Measurements from ENCODE around the gene CNIH3.
"Not testable (repeated sequence)": the region's sequence is repeated elsewhere in the genome, so short reads cannot be mapped to it uniquely, and the experiment has no call there.

The CNIH3 gene

GRCh38 chr1:224691148-224691925 lies 75.2 kb downstream of the CNIH3 start:
- DNase-seq: no peak

- DNase-seq: no peak
Observed at GRCh38 chr1:224694969-224695368, 78.9 kb downstream of the CNIH3 start.

- no peak for DNase-seq
Observed at GRCh38 chr1:224696021-224696420, 79.9 kb downstream of the CNIH3 start.

DNA sequence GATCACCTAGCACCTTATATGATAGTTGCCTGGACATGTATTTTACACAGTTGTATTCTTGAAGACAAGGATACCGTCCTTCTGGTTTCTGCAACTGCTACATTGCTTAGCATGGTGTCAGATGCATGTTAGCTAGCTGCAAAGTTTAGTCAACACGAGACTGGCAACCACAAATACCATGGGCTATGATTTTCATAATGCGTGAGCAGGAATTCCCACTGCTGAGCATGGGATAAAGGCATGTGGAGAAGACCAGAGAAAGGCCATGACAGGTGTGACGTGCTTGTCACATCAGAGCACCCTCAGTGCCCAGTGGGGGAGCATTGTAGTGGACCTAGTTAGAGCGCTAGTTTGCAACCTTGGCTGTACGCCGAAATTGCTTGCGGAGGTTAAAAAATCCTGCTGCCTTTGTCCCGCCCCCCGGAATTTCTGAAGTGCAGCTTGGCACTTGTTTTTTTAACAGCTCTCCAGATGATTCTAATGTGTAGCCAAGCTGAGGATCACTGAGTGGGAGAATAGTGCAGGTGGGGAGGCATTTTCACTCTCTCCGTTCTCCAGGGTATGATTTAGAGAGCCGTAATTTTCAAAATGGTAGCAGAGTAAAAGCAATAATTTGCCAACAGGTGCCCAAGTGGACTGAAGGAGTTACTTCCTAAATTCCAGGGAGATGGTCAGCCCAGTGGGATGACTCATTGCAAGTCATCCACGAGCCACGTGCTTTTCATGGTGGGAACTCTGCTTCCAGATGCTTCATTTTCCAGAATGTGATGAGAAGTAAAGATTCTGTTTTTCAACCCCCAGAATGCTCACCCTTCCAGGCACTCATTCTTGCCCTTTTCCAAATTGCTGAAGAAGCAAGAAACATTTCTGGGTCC lies 81.0 kb downstream of the CNIH3 start:
- no peak for DNase-seq

GRCh38 chr1:224698015-224698451 lies 81.9 kb downstream of the CNIH3 start:
- no peak for DNase-seq

GRCh38 chr1:224700918-224701531 lies 84.9 kb downstream of the CNIH3 start:
- no peak for DNase-seq

GRCh38 chr1:224703702-224704101 lies 87.6 kb downstream of the CNIH3 start:
- no peak for DNase-seq

GRCh38 chr1:224704107-224704735 lies 88.1 kb downstream of the CNIH3 start:
- no peak for DNase-seq

- no peak for DNase-seq
Observed at GRCh38 chr1:224705578-224705977, 89.5 kb downstream of the CNIH3 start.

GRCh38 chr1:224707843-224708725 lies 92.0 kb downstream of the CNIH3 start:
- no peak for DNase-seq

- no peak for DNase-seq
Observed at GRCh38 chr1:224710196-224710595, 94.1 kb downstream of the CNIH3 start.

DNA sequence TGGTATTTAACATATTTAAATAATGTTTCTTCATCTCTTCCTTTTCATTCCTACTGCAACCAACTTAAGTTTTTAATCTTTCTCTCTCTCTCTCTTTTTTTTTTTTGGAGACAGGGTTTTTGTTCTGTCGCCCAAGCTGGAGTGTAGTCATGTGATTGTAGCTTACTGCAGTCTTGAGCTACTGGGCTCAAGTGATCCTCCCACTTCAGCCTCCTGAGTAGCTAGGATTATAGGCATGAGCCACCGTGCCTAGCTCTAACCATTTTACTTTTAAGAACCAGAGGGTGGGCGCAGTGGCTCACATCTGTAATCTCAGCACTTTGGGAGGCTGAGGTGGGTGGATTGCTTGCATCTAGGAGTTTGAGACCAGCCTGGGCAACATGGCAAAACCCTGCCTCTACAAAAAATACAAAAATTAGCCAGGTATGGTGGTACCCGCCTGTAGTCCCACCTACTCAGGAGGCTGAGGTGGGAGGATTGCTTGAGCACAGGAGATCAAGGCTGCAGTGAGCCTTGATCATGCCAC lies 95.2 kb downstream of the CNIH3 start:
- not testable (repeated sequence) for DNase-seq

DNA sequence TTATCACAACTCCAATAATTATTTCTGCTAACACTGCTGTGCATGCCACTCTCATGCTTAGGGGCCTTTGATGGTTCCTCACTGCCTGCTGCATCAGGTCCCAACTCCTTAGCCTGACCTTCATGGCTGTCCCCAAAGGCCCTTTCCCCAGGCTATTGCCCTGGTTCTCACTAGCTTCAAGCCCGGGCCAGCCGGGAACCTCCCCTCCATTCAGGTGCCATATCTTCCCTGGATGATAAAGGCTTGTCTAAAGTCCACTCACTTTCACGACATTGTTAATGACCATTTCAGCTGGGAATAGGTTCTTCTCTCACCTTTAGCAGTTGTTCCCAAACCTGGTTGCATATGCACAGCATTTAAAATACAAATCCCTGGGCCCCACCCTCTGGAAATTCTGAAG lies 95.8 kb downstream of the CNIH3 start:
- DNase-seq: no peak

DNA sequence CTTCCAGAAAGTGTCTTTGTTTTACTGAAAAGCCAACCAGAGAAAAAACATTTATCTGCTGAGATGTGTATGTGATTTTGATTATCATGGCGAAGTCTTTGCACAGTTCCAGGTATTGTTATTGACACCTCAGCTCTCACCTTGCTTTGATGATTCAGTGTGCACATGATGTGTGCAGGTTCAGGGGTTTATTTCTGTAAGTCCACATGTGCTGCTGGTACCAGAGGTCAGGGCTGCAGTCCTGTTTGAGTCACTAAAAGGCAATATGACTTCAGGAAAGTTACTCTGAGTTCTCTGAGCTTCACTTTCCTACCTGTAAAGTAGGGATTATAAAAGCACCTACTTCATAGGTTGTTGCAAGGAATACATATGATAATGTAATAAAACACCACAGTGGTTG lies 97.1 kb downstream of the CNIH3 start:
- no peak for DNase-seq

- no peak for DNase-seq
Observed at GRCh38 chr1:224714553-224714952, 98.4 kb downstream of the CNIH3 start.

GRCh38 chr1:224718470-224719053 lies 102.4 kb downstream of the CNIH3 start:
- no peak for DNase-seq

GRCh38 chr1:224719716-224720115 lies 103.6 kb downstream of the CNIH3 start:
- no peak for DNase-seq

GRCh38 chr1:224720216-224720615 lies 104.1 kb downstream of the CNIH3 start:
- DNase-seq: no peak

- DNase-seq: no peak
Observed at GRCh38 chr1:224721000-224721399, 104.9 kb downstream of the CNIH3 start.

DNA sequence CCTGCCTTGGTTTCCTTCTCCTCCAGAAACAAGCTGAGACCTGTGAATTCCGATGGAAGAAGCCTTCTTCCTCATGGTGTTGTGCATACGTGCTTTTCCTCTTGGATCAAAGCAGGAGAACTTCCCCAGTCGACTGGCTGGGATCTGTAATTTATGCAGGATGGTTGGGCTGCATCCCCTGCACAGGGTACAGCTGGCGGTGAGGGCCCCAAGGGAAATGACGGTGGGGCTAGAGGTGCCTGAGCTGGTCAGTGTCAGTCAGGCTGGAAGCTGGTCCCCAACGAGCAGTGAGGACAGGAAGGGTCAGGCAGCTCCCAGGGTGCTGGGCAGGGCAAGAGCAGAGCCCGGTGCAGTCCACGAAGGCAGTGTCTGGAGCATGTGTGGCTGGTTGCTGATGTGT lies 106.7 kb downstream of the CNIH3 start:
- no peak for DNase-seq

DNA sequence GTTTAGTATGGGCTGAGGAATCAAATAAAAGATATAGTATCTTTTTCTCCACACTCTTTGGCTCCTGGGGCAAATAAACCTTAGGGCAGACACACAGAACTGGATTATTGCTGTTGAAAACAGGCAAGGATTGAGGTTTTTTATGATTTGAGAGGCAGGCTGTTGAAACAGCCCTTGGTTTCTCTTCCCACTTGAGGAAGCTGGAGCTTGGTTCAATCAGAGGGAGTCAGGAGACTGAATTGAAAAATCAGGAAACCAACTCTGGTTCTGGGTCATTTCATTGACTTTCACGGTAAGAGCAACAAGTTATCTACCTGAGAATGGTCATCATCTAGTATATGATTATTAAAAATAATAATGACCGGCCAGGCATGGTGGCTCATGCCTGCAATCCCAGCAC lies 108.4 kb downstream of the CNIH3 start:
- no peak for DNase-seq
